Measurements from ENCODE around the gene MCC.

DNA sequence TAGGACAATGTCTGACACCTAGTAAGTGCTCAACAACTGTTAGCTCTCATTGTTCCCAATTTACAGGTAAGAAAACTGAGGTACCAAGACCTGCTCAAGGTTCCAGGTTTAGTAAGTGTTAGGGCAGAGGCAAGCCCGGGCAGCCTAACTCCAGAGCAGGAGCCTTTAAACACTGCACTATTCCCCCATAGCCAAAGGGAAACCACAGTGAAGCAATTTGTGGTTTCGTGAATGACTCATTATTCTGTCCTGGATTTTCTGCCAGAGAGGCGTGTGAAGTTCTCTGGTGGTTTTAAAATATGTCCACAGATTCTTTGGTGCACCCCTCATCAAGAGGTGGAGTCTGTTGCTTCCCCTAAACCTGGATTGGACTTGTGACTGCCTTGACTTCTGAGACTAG lies 1.0 kb upstream of the MCC start:
- TF ChIP-seq, protein P1, sequence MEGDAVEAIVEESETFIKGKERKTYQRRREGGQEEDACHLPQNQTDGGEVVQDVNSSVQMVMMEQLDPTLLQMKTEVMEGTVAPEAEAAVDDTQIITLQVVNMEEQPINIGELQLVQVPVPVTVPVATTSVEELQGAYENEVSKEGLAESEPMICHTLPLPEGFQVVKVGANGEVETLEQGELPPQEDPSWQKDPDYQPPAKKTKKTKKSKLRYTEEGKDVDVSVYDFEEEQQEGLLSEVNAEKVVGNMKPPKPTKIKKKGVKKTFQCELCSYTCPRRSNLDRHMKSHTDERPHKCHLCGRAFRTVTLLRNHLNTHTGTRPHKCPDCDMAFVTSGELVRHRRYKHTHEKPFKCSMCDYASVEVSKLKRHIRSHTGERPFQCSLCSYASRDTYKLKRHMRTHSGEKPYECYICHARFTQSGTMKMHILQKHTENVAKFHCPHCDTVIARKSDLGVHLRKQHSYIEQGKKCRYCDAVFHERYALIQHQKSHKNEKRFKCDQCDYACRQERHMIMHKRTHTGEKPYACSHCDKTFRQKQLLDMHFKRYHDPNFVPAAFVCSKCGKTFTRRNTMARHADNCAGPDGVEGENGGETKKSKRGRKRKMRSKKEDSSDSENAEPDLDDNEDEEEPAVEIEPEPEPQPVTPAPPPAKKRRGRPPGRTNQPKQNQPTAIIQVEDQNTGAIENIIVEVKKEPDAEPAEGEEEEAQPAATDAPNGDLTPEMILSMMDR (optimal IDR thresholded peaks at IDR 0.05 in 1 of 3, IDR thresholded peaks at IDR 0.05 in 1 of 3, conservative IDR thresholded peaks at IDR 0.05 in 1 of 3; ENCODE audit: extremely low read depth in 1 of 3, insufficient read depth in 2 of 3, low read length in 3 of 3): no peak
- no peak for TF ChIP-seq EZH2 (IDR thresholded peaks at IDR 0.05; ENCODE audit: low read length)
